ENCODE data around the gene SRRM3.

The SRRM3 gene

GRCh38 chr7:76233538-76234281, 32.0 kb downstream of the SRRM3 start:
- Histone ChIP-seq H3K4me2 (ENCODE audit: low read length, poor library complexity, severe bottlenecking) (no peak overlapping the region), H3K4me1 (ENCODE audit: control insufficient read depth, insufficient read depth, low read depth, low read length) (peaks cover 6% of the 10 kb centered on the region), H3K23ac (ENCODE audit: low read length in 2 of 2) (no peak overlapping the region), H2AK5ac (ENCODE audit: low read length, severe bottlenecking) (no peak overlapping the region), H2BK12ac (ENCODE audit: low read length in 2 of 2) (no peak overlapping the region), H3K9me3 (ENCODE audit: control insufficient read depth, low read length) (no peaks in the 10 kb centered on the region), H2AFZ (ENCODE audit: low read depth, low read length) (no peak overlapping the region), H3K27me3 (ENCODE audit: control insufficient read depth in 1 of 2, insufficient read depth in 1 of 2, low read length in 2 of 2) (peaks cover 51 to 72% of the 10 kb centered on the region in 2 experiments), H3K14ac (ENCODE audit: low read length in 2 of 2) (no peak overlapping the region), H3K9ac (ENCODE audit: low read length) (no peak overlapping the region), H3K4me3 (ENCODE audit: insufficient read depth in 1 of 2, low read depth in 1 of 2, low read length in 2 of 2) (no peak overlapping the region), H4K8ac (ENCODE audit: low read length) (no peak overlapping the region), H3K79me1 (replicated peaks; ENCODE audit: low read length, poor library complexity, severe bottlenecking) (no peaks in the 10 kb centered on the region), H2BK5ac (ENCODE audit: low read depth, low read length, poor library complexity, severe bottlenecking) (no peak overlapping the region), H4K91ac (ENCODE audit: low read length) (no peak overlapping the region), H3K4ac (ENCODE audit: low read depth in 1 of 2, low read length in 2 of 2) (no peak overlapping the region), H2BK120ac (ENCODE audit: low read depth, low read length) (no peak overlapping the region), H2BK15ac (ENCODE audit: low read depth, poor library complexity, severe bottlenecking) (no peak overlapping the region), H3K36me3 (ENCODE audit: control insufficient read depth in 1 of 2, insufficient read depth in 2 of 2, low read depth in 1 of 2, low read length in 2 of 2) (no peaks in the 10 kb centered on the region), H3K27ac (ENCODE audit: low read length, poor library complexity, severe bottlenecking) (no peak overlapping the region), H3K18ac (ENCODE audit: low read depth in 1 of 2, low read length in 2 of 2) (no peak overlapping the region)
- 84% methylated on average over 4 of the region's 5 CpGs for WGBS
- DNase-seq: peak; percentile 47

- no peak overlapping the region for H2BK5ac ChIP-seq (ENCODE audit: low read depth, low read length, poor library complexity, severe bottlenecking)
- H4K8ac ChIP-seq (ENCODE audit: low read length): no peak overlapping the region
- H3K9me3 ChIP-seq (ENCODE audit: control insufficient read depth, low read length): no peaks in the 10 kb centered on the region
- H2AFZ ChIP-seq (ENCODE audit: low read depth, low read length): no peak overlapping the region
- 63% methylated on average over 4 of the region's 4 CpGs for WGBS
- DNase-seq: no peak
- peaks cover 51 to 69% of the 10 kb centered on the region in 2 experiments for H3K27me3 ChIP-seq (ENCODE audit: control insufficient read depth in 1 of 2, insufficient read depth in 1 of 2, low read length in 2 of 2)
- H4K91ac ChIP-seq (ENCODE audit: low read length): no peak overlapping the region
- H2BK120ac ChIP-seq (ENCODE audit: low read depth, low read length): no peak overlapping the region
- no peak overlapping the region for H2BK15ac ChIP-seq (ENCODE audit: low read depth, poor library complexity, severe bottlenecking)
- no peak overlapping the region for H3K4me3 ChIP-seq (ENCODE audit: insufficient read depth in 1 of 2, low read depth in 1 of 2, low read length in 2 of 2)
- H2BK12ac ChIP-seq (ENCODE audit: low read length in 2 of 2): no peak overlapping the region
- H3K4me2 ChIP-seq (ENCODE audit: low read length, poor library complexity, severe bottlenecking): no peak overlapping the region
- peaks cover 6% of the 10 kb centered on the region for H3K4me1 ChIP-seq (ENCODE audit: control insufficient read depth, insufficient read depth, low read depth, low read length)
- no peak overlapping the region for H3K9ac ChIP-seq (ENCODE audit: low read length)
- no peak overlapping the region for H3K27ac ChIP-seq (ENCODE audit: low read length, poor library complexity, severe bottlenecking)
- no peak overlapping the region for H2AK5ac ChIP-seq (ENCODE audit: low read length, severe bottlenecking)
- no peak overlapping the region for H3K14ac ChIP-seq (ENCODE audit: low read length in 2 of 2)
- H3K18ac ChIP-seq (ENCODE audit: low read depth in 1 of 2, low read length in 2 of 2): no peak overlapping the region
- H3K4ac ChIP-seq (ENCODE audit: low read depth in 1 of 2, low read length in 2 of 2): no peak overlapping the region
- H3K23ac ChIP-seq (ENCODE audit: low read length in 2 of 2): no peak overlapping the region
- H3K36me3 ChIP-seq (ENCODE audit: control insufficient read depth in 1 of 2, insufficient read depth in 2 of 2, low read depth in 1 of 2, low read length in 2 of 2): no peaks in the 10 kb centered on the region
- H3K79me1 ChIP-seq (replicated peaks; ENCODE audit: low read length, poor library complexity, severe bottlenecking): no peaks in the 10 kb centered on the region
These were observed 32.5 kb downstream of the SRRM3 start for GRCh38 chr7:76234282-76234584.

DNA sequence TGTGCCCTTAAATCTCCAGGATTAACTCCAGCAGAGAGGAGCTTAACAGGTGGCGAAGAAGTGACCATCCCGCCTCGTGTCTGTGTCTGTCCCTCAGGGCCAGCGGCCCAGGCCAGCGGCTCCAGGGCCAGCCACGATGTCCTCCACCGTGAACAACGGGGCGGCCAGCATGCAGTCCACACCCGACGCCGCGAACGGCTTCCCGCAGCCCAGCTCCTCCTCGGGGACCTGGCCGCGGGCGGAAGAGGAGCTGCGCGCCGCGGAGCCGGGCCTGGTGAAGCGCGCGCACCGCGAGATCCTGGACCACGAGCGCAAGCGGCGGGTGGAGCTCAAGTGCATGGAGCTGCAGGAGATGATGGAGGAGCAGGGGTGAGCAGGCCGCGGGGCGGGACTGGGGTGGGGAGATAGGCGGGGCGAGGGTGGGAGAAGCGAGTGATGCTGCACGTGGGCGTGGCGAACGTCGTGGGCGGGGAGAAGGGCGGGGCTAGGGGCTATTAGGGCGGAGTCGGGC, 33.3 kb downstream of the SRRM3 start:
- H3K23ac ChIP-seq (ENCODE audit: low read length in 2 of 2): peak overlapping the region in 1 of 2 experiments; percentile 0
- no peak overlapping the region for H3K4ac ChIP-seq (ENCODE audit: low read depth in 1 of 2, low read length in 2 of 2)
- no peaks in the 10 kb centered on the region for H3K36me3 ChIP-seq (ENCODE audit: control insufficient read depth in 1 of 2, insufficient read depth in 2 of 2, low read depth in 1 of 2, low read length in 2 of 2)
- H4K8ac ChIP-seq (ENCODE audit: low read length): peak overlapping the region; percentile 75
- WGBS: 16% methylated on average over 48 of the region's 48 CpGs
- no peak overlapping the region for H2BK5ac ChIP-seq (ENCODE audit: low read depth, low read length, poor library complexity, severe bottlenecking)
- no peak overlapping the region for H3K14ac ChIP-seq (ENCODE audit: low read length in 2 of 2)
- H2BK120ac ChIP-seq (ENCODE audit: low read depth, low read length): no peak overlapping the region
- no peak overlapping the region for H2BK12ac ChIP-seq (ENCODE audit: low read length in 2 of 2)
- H3K9ac ChIP-seq (ENCODE audit: low read length): no peak overlapping the region
- peak overlapping the region; percentile 60 for H3K4me2 ChIP-seq (ENCODE audit: low read length, poor library complexity, severe bottlenecking)
- no peak overlapping the region for H4K91ac ChIP-seq (ENCODE audit: low read length)
- H3K27me3 ChIP-seq (ENCODE audit: control insufficient read depth in 1 of 2, insufficient read depth in 1 of 2, low read length in 2 of 2): peaks cover 50 to 62% of the 10 kb centered on the region in 2 experiments
- peaks cover 6% of the 10 kb centered on the region for H3K4me1 ChIP-seq (ENCODE audit: control insufficient read depth, insufficient read depth, low read depth, low read length)
- no peaks in the 10 kb centered on the region for H3K79me1 ChIP-seq (replicated peaks; ENCODE audit: low read length, poor library complexity, severe bottlenecking)
- H2AK5ac ChIP-seq (ENCODE audit: low read length, severe bottlenecking): no peak overlapping the region
- DNase-seq: peak; percentile 84
- H3K27ac ChIP-seq (ENCODE audit: low read length, poor library complexity, severe bottlenecking): no peak overlapping the region
- no peak overlapping the region for H2BK15ac ChIP-seq (ENCODE audit: low read depth, poor library complexity, severe bottlenecking)
- no peaks in the 10 kb centered on the region for H3K9me3 ChIP-seq (ENCODE audit: control insufficient read depth, low read length)
- peak overlapping the region; percentile 72 for H2AFZ ChIP-seq (ENCODE audit: low read depth, low read length)
- H3K4me3 ChIP-seq (ENCODE audit: insufficient read depth in 1 of 2, low read depth in 1 of 2, low read length in 2 of 2): peak overlapping the region; percentile 39 to 55
- H3K18ac ChIP-seq (ENCODE audit: low read depth in 1 of 2, low read length in 2 of 2): peak overlapping the region in 1 of 2 experiments; percentile 1

DNA sequence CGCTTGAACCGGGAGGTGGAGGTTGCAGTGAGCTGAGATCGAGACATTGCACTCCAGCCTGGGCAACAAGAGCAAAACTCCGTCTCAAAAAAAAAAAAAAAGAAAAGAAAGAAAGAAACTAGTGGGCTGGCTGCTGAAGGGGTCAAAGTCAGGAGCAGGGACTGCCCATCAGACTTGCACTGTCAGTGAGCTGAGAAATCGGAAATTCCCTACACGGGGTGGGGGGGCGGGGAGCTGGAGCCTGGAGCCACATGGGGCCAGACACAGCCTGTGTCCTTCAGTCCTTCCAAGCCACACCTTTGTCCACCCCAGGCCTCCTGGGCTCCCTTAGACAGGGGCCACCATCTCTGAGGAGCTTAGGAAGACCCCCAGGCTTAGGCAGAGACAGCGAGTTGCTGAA, 34.5 kb downstream of the SRRM3 start:
- H2BK5ac ChIP-seq (ENCODE audit: low read depth, low read length, poor library complexity, severe bottlenecking): no peak overlapping the region
- H2AFZ ChIP-seq (ENCODE audit: low read depth, low read length): no peak overlapping the region
- no peak overlapping the region for H2BK120ac ChIP-seq (ENCODE audit: low read depth, low read length)
- H2BK15ac ChIP-seq (ENCODE audit: low read depth, poor library complexity, severe bottlenecking): no peak overlapping the region
- no peak overlapping the region for H2BK12ac ChIP-seq (ENCODE audit: low read length in 2 of 2)
- WGBS: 90% methylated on average over 8 of the region's 8 CpGs
- no peaks in the 10 kb centered on the region for H3K9me3 ChIP-seq (ENCODE audit: control insufficient read depth, low read length)
- no peak overlapping the region for H4K8ac ChIP-seq (ENCODE audit: low read length)
- no peak overlapping the region for H3K14ac ChIP-seq (ENCODE audit: low read length in 2 of 2)
- no peaks in the 10 kb centered on the region for H3K36me3 ChIP-seq (ENCODE audit: control insufficient read depth in 1 of 2, insufficient read depth in 2 of 2, low read depth in 1 of 2, low read length in 2 of 2)
- peaks cover 44 to 53% of the 10 kb centered on the region in 2 experiments for H3K27me3 ChIP-seq (ENCODE audit: control insufficient read depth in 1 of 2, insufficient read depth in 1 of 2, low read length in 2 of 2)
- no peaks in the 10 kb centered on the region for H3K79me1 ChIP-seq (replicated peaks; ENCODE audit: low read length, poor library complexity, severe bottlenecking)
- H3K18ac ChIP-seq (ENCODE audit: low read depth in 1 of 2, low read length in 2 of 2): no peak overlapping the region
- H3K23ac ChIP-seq (ENCODE audit: low read length in 2 of 2): no peak overlapping the region
- peaks cover 6% of the 10 kb centered on the region for H3K4me1 ChIP-seq (ENCODE audit: control insufficient read depth, insufficient read depth, low read depth, low read length)
- H3K4ac ChIP-seq (ENCODE audit: low read depth in 1 of 2, low read length in 2 of 2): no peak overlapping the region
- H4K91ac ChIP-seq (ENCODE audit: low read length): no peak overlapping the region
- H3K9ac ChIP-seq (ENCODE audit: low read length): no peak overlapping the region
- H2AK5ac ChIP-seq (ENCODE audit: low read length, severe bottlenecking): no peak overlapping the region
- DNase-seq: no peak
- no peak overlapping the region for H3K27ac ChIP-seq (ENCODE audit: low read length, poor library complexity, severe bottlenecking)
- H3K4me2 ChIP-seq (ENCODE audit: low read length, poor library complexity, severe bottlenecking): no peak overlapping the region
- H3K4me3 ChIP-seq (ENCODE audit: insufficient read depth in 1 of 2, low read depth in 1 of 2, low read length in 2 of 2): no peak overlapping the region

All from mesenchymal stem cell (in vitro differentiated cells and primary cell).